ENCODE measurements around the gene RNF34.

Gene RNF34

GRCh38 chr12:121427556-121428050 is 27.7 kb downstream of the RNF34 start:
- H3K27me3 ChIP-seq (ENCODE audit: insufficient read depth, poor library complexity, severe bottlenecking), result no peaks in the 10 kb centered on the region
- TF ChIP-seq REST (IDR thresholded peaks at IDR 0.05; ENCODE audit: insufficient replicate concordance, low read depth), result no peak
- TF ChIP-seq SPI1 (IDR thresholded peaks at IDR 0.05; ENCODE audit: borderline replicate concordance, low read depth), result peak; percentile 6; the same call in 1 of the 2 replicates
- peak; percentile 29 for TF ChIP-seq POLR2AphosphoS5 (IDR thresholded peaks at IDR 0.05; ENCODE audit: low read depth)
- no peak for TF ChIP-seq GABPA (IDR thresholded peaks at IDR 0.05; ENCODE audit: low read depth)
- TF ChIP-seq CTCF (IDR thresholded peaks at IDR 0.05; ENCODE audit: insufficient read depth, low read length), result no peak
- H3K27ac ChIP-seq (replicated peaks), result peak overlapping the region; percentile 77
- H3K4me3 ChIP-seq (replicated peaks; ENCODE audit: insufficient read depth, low read length), result no peak overlapping the region
- DNase-seq (ENCODE audit: low read depth in 1 of 2, low spot score in 1 of 2), result peak in 1 of 2 experiments; percentile 84

GRCh38 chr12:121428883-121429282 is 29.0 kb downstream of the RNF34 start:
- no peak for DNase-seq (ENCODE audit: low read depth in 1 of 2, low spot score in 1 of 2)
- TF ChIP-seq SPI1 (IDR thresholded peaks at IDR 0.05; ENCODE audit: borderline replicate concordance, low read depth), result no peak
- no peak for TF ChIP-seq CTCF (IDR thresholded peaks at IDR 0.05; ENCODE audit: insufficient read depth, low read length)
- no peak for TF ChIP-seq REST (IDR thresholded peaks at IDR 0.05; ENCODE audit: insufficient replicate concordance, low read depth)
- TF ChIP-seq POLR2AphosphoS5 (IDR thresholded peaks at IDR 0.05; ENCODE audit: low read depth), result no peak
- TF ChIP-seq GABPA (IDR thresholded peaks at IDR 0.05; ENCODE audit: low read depth), result no peak
- Histone ChIP-seq H3K4me3 (replicated peaks; ENCODE audit: insufficient read depth, low read length) (no peak overlapping the region), H3K27me3 (ENCODE audit: insufficient read depth, poor library complexity, severe bottlenecking) (no peaks in the 10 kb centered on the region), H3K27ac (replicated peaks) (peak overlapping the region; percentile 10; the same call in 1 of the 2 replicates)

GRCh38 chr12:121430833-121431415 is 31.0 kb downstream of the RNF34 start:
- no peak for TF ChIP-seq GABPA (IDR thresholded peaks at IDR 0.05; ENCODE audit: low read depth)
- no peak for TF ChIP-seq REST (IDR thresholded peaks at IDR 0.05; ENCODE audit: insufficient replicate concordance, low read depth)
- no peak for TF ChIP-seq SPI1 (IDR thresholded peaks at IDR 0.05; ENCODE audit: borderline replicate concordance, low read depth)
- TF ChIP-seq CTCF (IDR thresholded peaks at IDR 0.05; ENCODE audit: insufficient read depth, low read length), result no peak
- 0 out of 2 replicates have a peak, but pooled peaks have one; percentile 3 for TF ChIP-seq POLR2AphosphoS5 (IDR thresholded peaks at IDR 0.05; ENCODE audit: low read depth)
- H3K27ac ChIP-seq (replicated peaks), result no peak overlapping the region
- no peak for DNase-seq (ENCODE audit: low read depth in 1 of 2, low spot score in 1 of 2)
- no peaks in the 10 kb centered on the region for H3K27me3 ChIP-seq (ENCODE audit: insufficient read depth, poor library complexity, severe bottlenecking)
- no peak overlapping the region for H3K4me3 ChIP-seq (replicated peaks; ENCODE audit: insufficient read depth, low read length)
